ENCODE results near the gene STXBP1.
"Not testable (repeated sequence)": the region's sequence is repeated elsewhere in the genome, so short reads cannot be mapped to it uniquely, and the experiment has no call there.

The STXBP1 gene

DNA sequence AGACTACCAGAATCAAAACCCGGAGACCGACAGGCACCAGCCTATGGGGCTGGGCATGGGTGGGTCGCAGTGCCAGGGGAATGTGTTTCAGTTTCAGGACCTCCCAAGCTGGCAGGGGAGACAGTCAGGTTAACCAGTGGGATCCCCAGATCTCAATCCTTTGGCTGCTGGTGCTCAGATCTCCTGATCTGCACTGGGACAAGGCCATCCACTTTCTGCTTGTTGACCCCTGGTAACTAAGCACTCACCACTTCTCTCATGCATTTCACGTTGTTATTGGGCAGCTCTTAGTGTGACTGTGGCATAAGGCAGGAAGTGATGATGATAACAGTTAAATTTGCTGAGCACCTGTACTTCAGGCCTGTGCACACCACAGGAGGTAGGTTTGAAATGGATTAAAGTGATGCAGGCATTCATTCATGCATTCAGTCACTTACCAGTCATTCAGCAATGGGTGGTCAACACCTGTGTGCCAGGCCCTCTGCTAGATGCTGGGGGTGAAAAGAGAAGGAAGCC is 42.1 kb upstream of the STXBP1 start:
- Histone ChIP-seq H3K9ac (ENCODE audit: low read length) (peak overlapping the region; percentile 77), H3K4me1 (ENCODE audit: control insufficient read depth, insufficient read depth, low read length) (peaks cover 15% of the 10 kb centered on the region)

GRCh38 chr9:127570533-127571111 is 41.5 kb upstream of the STXBP1 start:
- Histone ChIP-seq H3K9ac (ENCODE audit: low read length) (no peak overlapping the region), H3K36me3 (ENCODE audit: control insufficient read depth, insufficient read depth, low read length) (no peaks in the 10 kb centered on the region), H3K4me3 (ENCODE audit: low read length) (peak overlapping the region; percentile 74), H3K27me3 (ENCODE audit: control insufficient read depth, insufficient read depth, low read length) (no peaks in the 10 kb centered on the region), H3K4me1 (ENCODE audit: control insufficient read depth, insufficient read depth, low read length) (peaks cover 15% of the 10 kb centered on the region), H3K27ac (ENCODE audit: low read depth, low read length) (peak overlapping the region; percentile 95)

More for the DNA sequence above, 42.1 kb upstream of the STXBP1 start:
- Histone ChIP-seq H3K27me3 (ENCODE audit: control insufficient read depth, insufficient read depth, low read length) (no peaks in the 10 kb centered on the region), H3K36me3 (ENCODE audit: control insufficient read depth, insufficient read depth, low read length) (no peaks in the 10 kb centered on the region), H3K27ac (ENCODE audit: low read depth, low read length) (peak overlapping the region; percentile 95), H3K4me3 (ENCODE audit: low read length) (peak overlapping the region; percentile 74)

DNA sequence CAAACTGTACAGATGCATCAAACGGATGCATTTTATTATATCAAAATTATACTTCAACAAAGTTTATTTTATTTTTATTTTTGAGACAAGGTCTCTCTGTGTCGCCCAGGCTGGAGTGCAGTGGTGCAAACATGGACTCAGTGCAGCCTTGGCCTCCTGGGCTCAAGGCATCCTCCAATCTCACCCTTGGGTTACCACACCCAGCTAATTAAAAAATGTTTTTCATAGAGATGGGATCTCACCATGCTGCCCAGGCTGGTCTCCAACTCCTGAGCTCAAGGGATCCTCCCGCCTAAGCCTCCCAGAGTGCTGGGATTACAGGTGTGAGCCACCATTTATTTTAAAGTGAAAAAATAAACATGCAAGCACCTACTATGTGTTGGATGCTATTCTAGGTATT is 40.1 kb upstream of the STXBP1 start:
- Histone ChIP-seq H3K27me3 (ENCODE audit: control insufficient read depth, insufficient read depth, low read length) (no peaks in the 10 kb centered on the region), H3K4me3 (ENCODE audit: low read length) (no peak overlapping the region), H3K9ac (ENCODE audit: low read length) (no peak overlapping the region), H3K27ac (ENCODE audit: low read depth, low read length) (no peak overlapping the region), H3K4me1 (ENCODE audit: control insufficient read depth, insufficient read depth, low read length) (peaks cover 11% of the 10 kb centered on the region), H3K36me3 (ENCODE audit: control insufficient read depth, insufficient read depth, low read length) (no peaks in the 10 kb centered on the region)

- Histone ChIP-seq H3K36me3 (ENCODE audit: control insufficient read depth, insufficient read depth, low read length) (no peaks in the 10 kb centered on the region), H3K27ac (ENCODE audit: low read depth, low read length) (peak overlapping the region; percentile 82), H3K27me3 (ENCODE audit: control insufficient read depth, insufficient read depth, low read length) (no peaks in the 10 kb centered on the region), H3K4me1 (ENCODE audit: control insufficient read depth, insufficient read depth, low read length) (peaks cover 11% of the 10 kb centered on the region), H3K4me3 (ENCODE audit: low read length) (no peak overlapping the region), H3K9ac (ENCODE audit: low read length) (no peak overlapping the region)
Observed at GRCh38 chr9:127572961-127573721, 38.9 kb upstream of the STXBP1 start.

DNA sequence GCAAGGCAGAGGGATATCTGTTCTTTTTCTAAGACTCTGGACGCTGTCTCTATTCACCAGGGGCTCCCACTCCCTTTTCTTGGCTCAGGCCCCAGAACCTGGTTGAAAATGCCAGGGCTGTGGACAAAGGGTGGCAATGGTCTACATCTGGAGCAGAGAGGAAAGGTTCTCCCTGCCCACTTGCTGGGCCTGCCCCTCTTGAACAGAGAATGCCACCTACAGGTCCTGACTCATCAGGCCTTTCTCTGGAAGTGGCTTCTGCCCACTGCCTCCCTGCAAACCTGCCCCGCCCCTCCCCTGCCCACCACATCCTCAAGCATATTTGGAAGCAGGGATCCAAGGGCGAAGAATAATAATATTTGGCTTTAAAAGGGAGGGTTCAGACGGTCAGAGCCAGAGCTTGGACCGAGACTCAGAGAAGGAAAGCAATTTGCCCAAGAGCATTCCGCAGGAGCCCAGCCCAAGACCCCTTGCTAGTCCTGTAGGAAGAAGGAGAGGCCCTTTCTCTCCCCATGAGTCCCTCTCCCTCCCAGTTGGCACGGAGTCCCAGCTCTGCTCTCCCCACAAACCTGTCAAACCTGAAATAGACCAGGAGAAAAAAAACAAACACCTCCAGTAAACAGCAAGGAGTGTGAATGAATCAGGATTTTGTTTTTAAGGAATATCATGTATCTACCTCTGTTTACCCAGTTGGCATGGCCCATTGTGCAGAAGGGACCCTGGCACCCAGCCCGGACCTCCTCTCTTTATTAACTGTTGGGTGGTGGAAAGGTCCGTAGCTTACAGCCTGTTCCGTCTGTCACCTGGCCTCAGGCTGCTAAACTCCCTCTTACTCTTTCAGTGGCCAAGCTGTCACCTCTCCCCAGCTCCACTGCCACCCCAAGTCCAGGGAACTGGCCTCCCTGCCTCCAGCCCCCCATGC is 37.7 kb upstream of the STXBP1 start:
- no peaks in the 10 kb centered on the region for H3K27me3 ChIP-seq (ENCODE audit: control insufficient read depth, insufficient read depth, low read length)
- peak overlapping the region; percentile 82 for H3K27ac ChIP-seq (ENCODE audit: low read depth, low read length)
- H3K9ac ChIP-seq (ENCODE audit: low read length), result no peak overlapping the region
- no peak overlapping the region for H3K4me3 ChIP-seq (ENCODE audit: low read length)
- no peaks in the 10 kb centered on the region for H3K36me3 ChIP-seq (ENCODE audit: control insufficient read depth, insufficient read depth, low read length)
- peaks cover 19% of the 10 kb centered on the region for H3K4me1 ChIP-seq (ENCODE audit: control insufficient read depth, insufficient read depth, low read length)

DNA sequence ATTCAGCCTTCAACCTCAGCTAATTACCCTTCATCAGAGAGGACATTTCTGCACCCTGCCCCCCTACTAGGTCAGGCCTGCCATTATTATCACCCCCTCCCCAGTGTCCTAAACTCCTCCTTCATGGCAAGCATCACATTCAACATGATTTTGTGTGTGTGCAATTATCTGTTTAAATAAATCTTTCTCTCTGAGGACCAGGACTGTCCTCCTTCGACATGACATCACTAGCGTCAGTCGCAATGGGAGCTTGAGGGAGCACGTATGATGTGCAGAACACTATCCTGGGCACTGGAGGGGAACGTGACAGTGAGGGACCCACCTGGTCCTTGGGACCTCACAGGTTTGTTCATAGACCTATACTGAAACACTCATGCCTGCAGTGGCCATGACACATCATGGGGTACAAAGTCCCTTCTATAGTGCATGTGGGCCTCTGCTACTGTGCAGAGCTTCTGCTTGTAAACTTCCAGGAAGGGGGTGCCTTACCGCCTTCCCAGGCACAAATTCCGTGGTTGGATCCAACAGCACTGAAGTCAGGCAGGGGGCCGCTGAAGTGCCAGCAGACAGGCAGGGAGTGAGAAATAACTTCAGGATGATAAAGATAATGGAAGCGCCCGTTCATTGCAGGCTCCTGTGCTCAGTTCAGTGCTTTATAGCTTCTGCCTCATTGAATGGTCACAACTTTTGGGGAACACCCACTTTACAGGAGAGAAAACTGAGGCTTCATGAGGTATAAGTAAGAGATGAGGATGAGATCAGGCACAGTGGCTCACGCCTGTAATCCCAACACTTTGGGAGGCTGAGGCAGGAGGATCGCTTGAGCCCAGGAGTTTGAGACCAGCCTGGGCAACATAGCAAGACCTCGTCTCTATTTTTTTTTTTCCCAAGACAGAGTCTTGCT is 36.0 kb upstream of the STXBP1 start:
- Histone ChIP-seq H3K27me3 (ENCODE audit: control insufficient read depth, insufficient read depth, low read length) (no peaks in the 10 kb centered on the region), H3K9ac (ENCODE audit: low read length) (no peak overlapping the region), H3K36me3 (ENCODE audit: control insufficient read depth, insufficient read depth, low read length) (no peaks in the 10 kb centered on the region), H3K27ac (ENCODE audit: low read depth, low read length) (peak overlapping the region; percentile 82), H3K4me3 (ENCODE audit: low read length) (no peak overlapping the region), H3K4me1 (ENCODE audit: control insufficient read depth, insufficient read depth, low read length) (peaks cover 16% of the 10 kb centered on the region)

DNA sequence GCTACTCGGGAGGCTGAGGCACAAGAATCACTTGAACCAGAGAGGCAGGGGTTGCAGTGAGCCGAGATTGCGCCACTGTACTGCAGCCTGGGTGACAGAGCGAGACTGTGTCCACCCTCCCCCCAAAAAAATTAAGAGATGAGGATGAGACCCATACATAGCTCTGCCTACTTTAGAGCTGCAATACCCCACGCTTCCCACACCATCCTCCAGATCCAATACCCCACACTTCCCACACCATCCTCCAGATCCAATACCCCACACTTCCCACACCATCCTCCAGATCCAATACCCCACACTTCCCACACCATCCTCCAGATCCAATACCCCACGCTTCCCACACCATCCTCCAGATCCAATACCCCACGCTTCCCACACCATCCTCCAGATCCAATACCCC is 34.9 kb upstream of the STXBP1 start:
- H3K27me3 ChIP-seq (ENCODE audit: control insufficient read depth, insufficient read depth, low read length); H3K4me3 ChIP-seq (ENCODE audit: low read length); H3K9ac ChIP-seq (ENCODE audit: low read length); H3K27ac ChIP-seq (ENCODE audit: low read depth, low read length); H3K36me3 ChIP-seq (ENCODE audit: control insufficient read depth, insufficient read depth, low read length): not testable (repeated sequence)
- peaks cover 16% of the 10 kb centered on the region for H3K4me1 ChIP-seq (ENCODE audit: control insufficient read depth, insufficient read depth, low read length)

GRCh38 chr9:127578627-127578951 is 33.5 kb upstream of the STXBP1 start:
- H3K27ac ChIP-seq (ENCODE audit: low read depth, low read length), result peak overlapping the region; percentile 98
- H3K9ac ChIP-seq (ENCODE audit: low read length), result no peak overlapping the region
- H3K4me3 ChIP-seq (ENCODE audit: low read length), result peak overlapping the region; percentile 63
- H3K36me3 ChIP-seq (ENCODE audit: control insufficient read depth, insufficient read depth, low read length), result no peaks in the 10 kb centered on the region
- H3K27me3 ChIP-seq (ENCODE audit: control insufficient read depth, insufficient read depth, low read length), result no peaks in the 10 kb centered on the region
- peaks cover 16% of the 10 kb centered on the region for H3K4me1 ChIP-seq (ENCODE audit: control insufficient read depth, insufficient read depth, low read length)

DNA sequence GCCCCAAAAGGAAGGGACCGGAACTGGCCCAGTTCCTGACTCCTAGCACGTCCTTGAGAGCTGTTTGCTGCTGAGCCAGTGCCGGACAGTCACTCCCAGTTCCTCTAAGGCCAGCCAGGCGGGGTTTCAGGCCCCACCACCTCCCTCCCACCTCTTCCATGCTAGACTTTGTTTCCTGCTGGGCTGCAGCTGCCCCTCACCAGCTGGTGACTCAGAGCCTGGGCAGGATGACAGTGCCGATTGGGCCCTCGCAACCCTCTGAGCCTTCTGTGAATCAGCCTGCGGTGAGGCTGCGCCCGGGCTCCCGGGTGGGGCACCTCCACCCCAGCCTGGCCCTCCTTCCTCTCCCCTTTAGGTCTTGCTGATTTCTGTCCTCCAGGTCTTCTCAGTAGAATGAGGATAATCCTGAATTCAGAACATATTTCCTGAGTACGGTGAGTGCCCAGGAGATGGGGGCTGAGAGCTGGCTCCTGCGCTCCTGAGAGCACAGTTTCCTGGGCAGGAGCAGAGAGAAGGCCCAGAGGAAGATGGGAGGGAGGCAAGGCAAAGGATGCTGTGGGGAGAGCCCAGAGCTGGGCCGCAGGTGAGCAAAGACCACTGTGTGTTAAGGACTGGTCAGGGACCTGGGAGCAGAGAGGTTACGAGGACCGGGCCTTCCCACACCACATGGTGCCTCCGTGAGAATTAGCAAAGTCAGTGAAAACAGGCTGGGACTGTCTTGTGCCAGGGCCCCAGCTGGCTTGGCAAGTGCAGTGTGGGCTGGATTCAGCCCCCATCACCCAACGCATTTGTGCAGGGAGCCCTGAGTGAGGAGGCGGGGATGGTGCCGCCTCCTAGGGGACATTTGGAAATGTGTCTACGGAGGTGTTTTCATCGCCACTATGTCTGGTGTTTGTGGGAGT is 32.9 kb upstream of the STXBP1 start:
- Histone ChIP-seq H3K27ac (ENCODE audit: low read depth, low read length) (peak overlapping the region; percentile 98), H3K4me1 (ENCODE audit: control insufficient read depth, insufficient read depth, low read length) (peaks cover 15% of the 10 kb centered on the region), H3K4me3 (ENCODE audit: low read length) (peak overlapping the region; percentile 63), H3K27me3 (ENCODE audit: control insufficient read depth, insufficient read depth, low read length) (no peaks in the 10 kb centered on the region), H3K9ac (ENCODE audit: low read length) (peak overlapping the region; percentile 88), H3K36me3 (ENCODE audit: control insufficient read depth, insufficient read depth, low read length) (no peaks in the 10 kb centered on the region)

- Histone ChIP-seq H3K4me1 (ENCODE audit: control insufficient read depth, insufficient read depth, low read length) (peaks cover 10% of the 10 kb centered on the region), H3K27me3 (ENCODE audit: control insufficient read depth, insufficient read depth, low read length) (no peaks in the 10 kb centered on the region), H3K9ac (ENCODE audit: low read length) (no peak overlapping the region), H3K36me3 (ENCODE audit: control insufficient read depth, insufficient read depth, low read length) (no peaks in the 10 kb centered on the region), H3K4me3 (ENCODE audit: low read length) (no peak overlapping the region), H3K27ac (ENCODE audit: low read depth, low read length) (no peak overlapping the region)
Observed at GRCh38 chr9:127580366-127580765, 31.7 kb upstream of the STXBP1 start.

DNA sequence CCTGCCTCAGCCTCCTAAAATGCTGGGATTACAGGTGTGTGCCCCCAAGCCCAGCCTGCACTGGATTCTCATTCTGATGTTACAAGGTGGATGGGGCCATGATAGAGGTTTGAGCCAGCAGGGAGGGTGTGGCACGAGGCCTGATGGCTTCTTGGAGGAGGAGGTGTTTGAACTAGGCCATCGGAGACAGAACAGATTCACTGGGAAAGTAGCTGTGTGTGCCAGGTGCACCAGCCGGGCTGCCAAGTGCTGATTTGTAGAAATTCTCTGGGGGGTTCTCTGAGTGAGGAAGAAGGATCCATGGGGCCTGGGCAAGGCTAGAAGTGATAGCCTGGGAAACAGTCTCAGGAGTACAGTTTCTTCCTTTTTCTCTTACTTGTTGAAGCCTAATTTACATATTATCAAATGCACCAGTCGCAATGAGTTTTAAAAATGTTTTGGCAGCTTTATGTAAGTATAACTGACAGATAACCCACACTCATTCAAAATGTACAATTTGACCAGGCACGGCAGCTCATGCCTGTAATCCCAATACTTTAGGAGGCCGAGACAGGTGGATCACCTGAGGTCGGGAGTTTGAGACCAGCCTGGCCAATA is 31.1 kb upstream of the STXBP1 start:
- Histone ChIP-seq H3K27me3 (ENCODE audit: control insufficient read depth, insufficient read depth, low read length) (no peaks in the 10 kb centered on the region), H3K36me3 (ENCODE audit: control insufficient read depth, insufficient read depth, low read length) (no peaks in the 10 kb centered on the region), H3K9ac (ENCODE audit: low read length) (no peak overlapping the region), H3K4me3 (ENCODE audit: low read length) (no peak overlapping the region), H3K27ac (ENCODE audit: low read depth, low read length) (no peak overlapping the region), H3K4me1 (ENCODE audit: control insufficient read depth, insufficient read depth, low read length) (peaks cover 10% of the 10 kb centered on the region)
